IMR-90 (cell line): ENCODE measurements around the gene MPZL1. TPM values are rescaled to one million over a fixed set of nuclear protein-coding genes. Genes with fewer than 3 reads are reported as not detected.

Source experiments
- ATAC-seq: fragments of 200-7000 bp; cut with Tn5 transposase; 2 replicates; pipeline ENCODE4 v1.9.1; 2020; ENCODE audit warnings: low read depth, mild to moderate bottlenecking, moderate library complexity
- BruUV-seq: library from RNA; stranded (reverse); fragments of 400-500 nt; replicated peaks from 2 replicates; lab custom pipeline; 2021; lab: Mats Ljungman, UMichigan
- CTCF ChIA-PET: fragments of 300-600 bp; formaldehyde crosslinking; extraction: SDS; loops from one replicate; lab custom pipeline; 2021; ENCODE audit warnings: antibody characterized with exemption; lab: Yijun Ruan, JAX
- POLR2A ChIA-PET: fragments of 300-600 bp; sonication (Branson Sonifier 250); formaldehyde crosslinking; loops from one replicate; lab custom pipeline; 2022; ENCODE audit warnings: antibody characterized with exemption; ENCODE audit not compliant: unreplicated experiment; lab: Charles Lee
- DNase-seq: peaks from one replicate; pipeline ENCODE4 v3.0.0; 2013
- H2AFZ ChIP-seq: replicated peaks from 2 replicates; pipeline ENCODE3; 2013; ENCODE audit warnings: low read length, mild to moderate bottlenecking; ENCODE audit not compliant: poor library complexity
- H2AK5ac ChIP-seq: 2 replicates; pipeline ENCODE4 v1.6.1; 2013; ENCODE audit warnings: low read depth, low read length, inconsistent platforms
- H2AK9ac ChIP-seq: replicated peaks from 2 replicates; pipeline ENCODE3; 2013; ENCODE audit warnings: mild to moderate bottlenecking, low read depth, low read length, moderate library complexity; ENCODE audit not compliant: poor library complexity
- H2BK120ac ChIP-seq: 2 replicates; pipeline ENCODE4 v1.6.1; 2013; ENCODE audit warnings: low read depth, low read length, inconsistent platforms
- H2BK15ac ChIP-seq: 3 replicates; pipeline ENCODE4 v1.6.1; 2013; ENCODE audit warnings: low read depth, low read length, inconsistent platforms
- H2BK20ac ChIP-seq: 2 replicates; pipeline ENCODE4 v1.6.1; 2013; ENCODE audit warnings: low read depth, mild to moderate bottlenecking, inconsistent platforms, low read length, moderate library complexity
- H2BK5ac ChIP-seq: 2 replicates; pipeline ENCODE4 v1.6.1; 2013; ENCODE audit warnings: mild to moderate bottlenecking, low read depth, low read length, inconsistent platforms; ENCODE audit not compliant: poor library complexity, severe bottlenecking
- H3K14ac ChIP-seq: replicated peaks from 2 replicates; pipeline ENCODE4 v1.6.1; 2013; ENCODE audit warnings: low read depth, low read length, inconsistent platforms
- H3K18ac ChIP-seq: 2 replicates; pipeline ENCODE4 v1.6.1; 2013; ENCODE audit warnings: low read depth, low read length, control low read depth
- H3K23ac ChIP-seq: 2 replicates; pipeline ENCODE4 v1.6.1; 2013; ENCODE audit warnings: low read depth, low read length, inconsistent platforms
- H3K27ac ChIP-seq: 2 replicates; pipeline ENCODE4 v1.5.1; 2013; ENCODE audit warnings: mild to moderate bottlenecking, control low read depth, low read length; ENCODE audit not compliant: insufficient read depth
- H3K27me3 ChIP-seq: 2 replicates; pipeline ENCODE4 v1.6.1; 2013; ENCODE audit warnings: low read length; ENCODE audit not compliant: control insufficient read depth, insufficient read depth
- H3K36me3 ChIP-seq: 2 replicates; pipeline ENCODE4 v1.6.1; 2013; ENCODE audit warnings: low read length, mixed read lengths; ENCODE audit not compliant: control insufficient read depth, insufficient read depth
- H3K4ac ChIP-seq: 2 replicates; pipeline ENCODE4 v1.6.1; 2013; ENCODE audit warnings: low read depth, low read length, inconsistent platforms
- H3K4me1 ChIP-seq: 2 replicates; pipeline ENCODE4 v1.6.1; 2013; ENCODE audit warnings: low read length, mixed read lengths; ENCODE audit not compliant: control insufficient read depth, insufficient read depth
- H3K4me2 ChIP-seq: 2 replicates; pipeline ENCODE4 v1.6.1; 2013; ENCODE audit warnings: low read depth, mild to moderate bottlenecking, control low read depth, low read length, moderate library complexity
- H3K4me3 ChIP-seq: 2 replicates; pipeline ENCODE4 v1.5.1; 2013; ENCODE audit warnings: low read depth, mild to moderate bottlenecking, control low read depth, low read length, moderate library complexity; ENCODE audit not compliant: insufficient read depth
- H3K56ac ChIP-seq: 2 replicates; pipeline ENCODE4 v1.6.1; 2013; ENCODE audit warnings: low read length, inconsistent platforms; ENCODE audit not compliant: insufficient read depth; ENCODE audit errors: extremely low read depth
- H3K79me1 ChIP-seq, 2 experiments: 2 replicates each; pipeline ENCODE4 v1.6.1; 2013; ENCODE audit warnings: low read length in 2 of 2, inconsistent platforms in 1 of 2, low read depth in 1 of 2
- H3K9ac ChIP-seq: 2 replicates; pipeline ENCODE4 v1.6.1; 2013; ENCODE audit warnings: low read depth, low read length, control low read depth
- H3K9me1 ChIP-seq: 2 replicates; pipeline ENCODE4 v1.6.1; 2013; ENCODE audit warnings: low read length, inconsistent platforms; ENCODE audit not compliant: insufficient read depth
- H3K9me3 ChIP-seq: 2 replicates; pipeline ENCODE4 v1.6.1; 2013; ENCODE audit warnings: low read length; ENCODE audit not compliant: control insufficient read depth, insufficient read depth
- H4K20me1 ChIP-seq: 2 replicates; pipeline ENCODE4 v1.6.1; 2013; ENCODE audit warnings: low read length, inconsistent platforms; ENCODE audit not compliant: insufficient read depth
- H4K5ac ChIP-seq: 2 replicates; pipeline ENCODE4 v1.6.1; 2013; ENCODE audit warnings: mild to moderate bottlenecking, low read depth, low read length, control low read depth
- H4K8ac ChIP-seq, 2 experiments: 2 replicates each; pipeline ENCODE4 v1.6.1; 2013; ENCODE audit warnings: low read depth in 2 of 2, low read length in 2 of 2, control low read depth in 1 of 2, inconsistent platforms in 1 of 2
- H4K91ac ChIP-seq: 2 replicates; pipeline ENCODE4 v1.6.1; 2013; ENCODE audit warnings: low read depth, low read length, inconsistent platforms; ENCODE audit not compliant: insufficient read depth
- BHLHE40 ChIP-seq: fragments of 150-350 bp; IDR thresholded peaks from 2 replicates; pipeline ENCODE4 v1.6.1; 2016; ENCODE audit warnings: mild to moderate bottlenecking, low read depth, low read length
- CEBPB ChIP-seq: IDR thresholded peaks from 2 replicates; pipeline ENCODE4 v1.6.1; 2012; ENCODE audit warnings: low read depth, low read length, improper control_type of control experiment
- CHD1 ChIP-seq: IDR thresholded peaks from 2 replicates; pipeline ENCODE4 v1.6.1; 2012; ENCODE audit warnings: low read depth, low read length, improper control_type of control experiment
- CTCF ChIP-seq: conservative IDR thresholded peaks from 2 replicates; pipeline ENCODE4 v1.5.1; 2012; ENCODE audit warnings: mild to moderate bottlenecking, low read depth, low read length, improper control_type of control experiment
- ELK1 ChIP-seq: fragments of 150-350 bp; IDR thresholded peaks from 2 replicates; pipeline ENCODE4 v1.6.1; 2016; ENCODE audit warnings: low read depth, mild to moderate bottlenecking, low read length, moderate library complexity, borderline replicate concordance
- MAFK ChIP-seq: IDR thresholded peaks from 2 replicates; pipeline ENCODE4 v1.6.1; 2012; ENCODE audit warnings: low read depth, low read length, improper control_type of control experiment
- MAZ ChIP-seq: IDR thresholded peaks from 2 replicates; pipeline ENCODE4 v1.6.1; 2012; ENCODE audit warnings: low read depth, mild to moderate bottlenecking, low read length, improper control_type of control experiment, moderate library complexity, borderline replicate concordance
- NFE2L2 ChIP-seq: fragments of 150-350 bp; IDR thresholded peaks from 2 replicates; pipeline ENCODE4 v1.6.1; 2016; ENCODE audit warnings: low read depth, mild to moderate bottlenecking, low read length
- POLR2A ChIP-seq: IDR thresholded peaks from 2 replicates; pipeline ENCODE4 v1.6.1; 2012; ENCODE audit warnings: mild to moderate bottlenecking, low read depth, low read length
- RAD21 ChIP-seq: IDR thresholded peaks from 2 replicates; pipeline ENCODE4 v1.6.1; 2012; ENCODE audit warnings: low read length, improper control_type of control experiment
- RCOR1 ChIP-seq: IDR thresholded peaks from 2 replicates; pipeline ENCODE4 v1.6.1; 2012; ENCODE audit warnings: mild to moderate bottlenecking, low read length, improper control_type of control experiment; ENCODE audit not compliant: insufficient replicate concordance
- RFX5 ChIP-seq: IDR thresholded peaks from 2 replicates; pipeline ENCODE4 v1.8.0; 2012; ENCODE audit warnings: low read depth, mild to moderate bottlenecking, low read length, moderate library complexity
- USF2 ChIP-seq: fragments of 150-350 bp; IDR thresholded peaks from 2 replicates; pipeline ENCODE4 v1.6.1; 2017; ENCODE audit warnings: mild to moderate bottlenecking, antibody characterized with exemption, low read length, low read depth
- WGBS, 2 experiments: methylation state at CpG; one replicate each; pipeline versions ENCODE4 v1.1.5 to v1.1.7; 2013; ENCODE audit warnings: missing lambda C conversion rate in 2 of 2; ENCODE audit not compliant: insufficient read length in 1 of 2; ENCODE audit errors: extremely low coverage in 2 of 2; 5-methylcytosine and 5-hydroxymethylcytosine counted together
- dilution Hi-C: fragments of 300-500 bp; cut with HindIII; formaldehyde crosslinking; loops from one replicate; pipeline ENCODE4 v1.14.3; 2018; ENCODE audit warnings: low sequenced_read_pairs; ENCODE audit not compliant: unreplicated experiment
- in situ Hi-C: fragments of 300-500 bp; cut with MboI; formaldehyde crosslinking; loops from 3 replicates; pipeline ENCODE4 v1.14.3; 2019; ENCODE audit warnings: low sequenced_read_pairs, inconsistent platforms, mixed read lengths
- intact Hi-C: fragments of 100-400 bp; cut with micrococcal nuclease; formaldehyde crosslinking; loops from 2 replicates; pipeline ENCODE4 v1.10.0; 2022
- polyA plus RNA-seq, 3 experiments: library from polyadenylated mRNA; depleted of rRNA; stranded (reverse); fragments of >200 nt; gene quantifications; 2 replicates each; pipeline ENCODE4 v1.2.3, GENCODE V29; 2012; ENCODE audit warnings: low replicate concordance in 1 of 3
- total RNA-seq: library from RNA; depleted of rRNA; stranded (reverse); fragments of >200 nt; gene quantifications from 2 replicates; pipeline ENCODE4 v1.2.3, GENCODE V29; 2012

The MPZL1 gene
- total and polyA plus RNA-seq, 2 of the 4 experiments (the other 2 are of a cell fraction): 55.3 to 87.3 TPM

GRCh38 chr1:167752219-167752985 is 30.6 kb downstream of the MPZL1 start (continued):
- TF ChIP-seq BHLHE40: no peak

- CTCF ChIA-PET: interaction anchor here (0.6 kb wide), 2 partner anchors 31 to 40 kb away, joined by 3 read pairs; no protein-coding TSS in a partner anchor
- H3K18ac ChIP-seq: no peak overlapping the region
- H3K27ac ChIP-seq: no peak overlapping the region
- H2BK120ac ChIP-seq: no peak overlapping the region
- no peak overlapping the region for H3K14ac ChIP-seq
- no peak overlapping the region for H4K91ac ChIP-seq
- H3K4me3 ChIP-seq: no peak overlapping the region
- POLR2A ChIA-PET: no interaction called here
- ATAC-seq (peak; percentile 21; the same call in 1 of the 2 replicates), DNase-seq (no peak)
- H4K8ac ChIP-seq: no peak overlapping the region
- peaks cover 77% of the 10 kb centered on the region for H4K20me1 ChIP-seq
- no peak overlapping the region for H3K4me2 ChIP-seq
- H2AFZ ChIP-seq: no peak overlapping the region
- intact Hi-C loops (loop anchor here (5.0 kb wide), 1 partner anchor 33 kb away; the partner anchor contains the start of gene MPZL1), in situ Hi-C loops (no loop called here), dilution Hi-C loops (no loop called here)
- no peaks in the 10 kb centered on the region for H3K9me3 ChIP-seq
- WGBS, 2 experiments: no CpG with 5 or more reads among the region's 3 CpGs
- peaks cover 16% of the 10 kb centered on the region for H3K9me1 ChIP-seq
- H2AK9ac ChIP-seq: no peak overlapping the region
- no peaks in the 10 kb centered on the region for H3K27me3 ChIP-seq
- no peak overlapping the region for H3K56ac ChIP-seq
- H3K79me1 ChIP-seq: peaks cover 24 to 86% of the 10 kb centered on the region in 2 experiments
- no peak overlapping the region for H3K9ac ChIP-seq
- H4K5ac ChIP-seq: no peak overlapping the region
- H3K4me1 ChIP-seq: peaks cover 7% of the 10 kb centered on the region
- no peak overlapping the region for H2BK20ac ChIP-seq
- H2BK15ac ChIP-seq: no peak overlapping the region
- no peaks in the 10 kb centered on the region for H3K36me3 ChIP-seq
- H2BK5ac ChIP-seq: no peak overlapping the region
- BruUV-seq: no TSS peak
- H3K4ac ChIP-seq: no peak overlapping the region
- H2AK5ac ChIP-seq: no peak overlapping the region
- no peak overlapping the region for H3K23ac ChIP-seq
- TF ChIP-seq RCOR1: no peak
- TF ChIP-seq CHD1: no peak
- TF ChIP-seq MAZ: no peak
- TF ChIP-seq CTCF: no peak
- TF ChIP-seq RAD21: no peak
- TF ChIP-seq CEBPB: no peak
- no peak for TF ChIP-seq MAFK
- no peak for TF ChIP-seq ELK1
- no peak for TF ChIP-seq USF2
- no peak for TF ChIP-seq POLR2A
- no peak for TF ChIP-seq NFE2L2
- no peak for TF ChIP-seq RFX5
These were observed 33.9 kb downstream of the MPZL1 start for GRCh38 chr1:167755654-167756053.
